ENCODE results near the gene MORN5.

GRCh38 chr9:122133984-122134535, 25.6 kb upstream of the MORN5 start:
- TF ChIP-seq CTCF (IDR thresholded peaks at IDR 0.05 in 8 of 11, conservative IDR thresholded peaks at IDR 0.05 in 3 of 11) (no peak), POLR2A (IDR thresholded peaks at IDR 0.05) (no peak), POLR2AphosphoS5 (IDR thresholded peaks at IDR 0.05) (no peak)

All from spleen (tissue), 7 donors.